Mesenchymal stem cell (in vitro differentiated cells and primary cell): ENCODE measurements around the gene OR5AU1.

Experiments
- DNase-seq: peaks from one replicate; pipeline ENCODE4 v3.0.0-alpha.2; 2013
- H2AFZ ChIP-seq: one replicate; pipeline ENCODE4 v1.6.1; 2013; ENCODE audit warnings: low read depth, mild to moderate bottlenecking, control low read depth, inconsistent platforms, low read length, moderate library complexity
- H2AK5ac ChIP-seq: 2 replicates; pipeline ENCODE4 v1.6.1; 2013; ENCODE audit warnings: low read length, moderate library complexity, mild to moderate bottlenecking, inconsistent platforms; ENCODE audit not compliant: severe bottlenecking
- H2BK120ac ChIP-seq: one replicate; pipeline ENCODE4 v1.6.1; 2013; ENCODE audit warnings: low read depth, mild to moderate bottlenecking, inconsistent platforms, low read length, moderate library complexity
- H2BK12ac ChIP-seq, 2 experiments: one replicate each; pipeline ENCODE4 v1.6.1; 2013; ENCODE audit warnings: inconsistent platforms in 2 of 2, low read length in 2 of 2, mild to moderate bottlenecking in 2 of 2, moderate library complexity in 2 of 2, control low read depth in 1 of 2
- H2BK15ac ChIP-seq: one replicate; pipeline ENCODE4 v1.6.1; 2013; ENCODE audit warnings: mild to moderate bottlenecking, low read depth, inconsistent platforms; ENCODE audit not compliant: poor library complexity, severe bottlenecking
- H2BK5ac ChIP-seq: 2 replicates; pipeline ENCODE4 v1.6.1; 2013; ENCODE audit warnings: low read depth, mild to moderate bottlenecking, low read length, control low read depth, inconsistent platforms; ENCODE audit not compliant: poor library complexity, severe bottlenecking
- H3K14ac ChIP-seq, 2 experiments: one replicate each; pipeline ENCODE4 v1.6.1; 2013; ENCODE audit warnings: inconsistent platforms in 2 of 2, low read length in 2 of 2, control low read depth in 1 of 2, mild to moderate bottlenecking in 1 of 2, moderate library complexity in 1 of 2
- H3K18ac ChIP-seq, 2 experiments: one replicate each; pipeline ENCODE4 v1.6.1; 2013; ENCODE audit warnings: inconsistent platforms in 2 of 2, low read length in 2 of 2, control low read depth in 1 of 2, low read depth in 1 of 2, mild to moderate bottlenecking in 1 of 2
- H3K23ac ChIP-seq, 2 experiments: one replicate each; pipeline ENCODE4 v1.6.1; 2013; ENCODE audit warnings: inconsistent platforms in 2 of 2, low read length in 2 of 2, mild to moderate bottlenecking in 2 of 2, moderate library complexity in 2 of 2, control low read depth in 1 of 2
- H3K27ac ChIP-seq: 2 replicates; pipeline ENCODE4 v1.5.1; 2013; ENCODE audit warnings: mild to moderate bottlenecking, moderate library complexity, low read length, control low read depth, inconsistent platforms; ENCODE audit not compliant: poor library complexity, severe bottlenecking
- H3K27me3 ChIP-seq, 2 experiments: 2 replicates each; pipeline versions ENCODE4 v1.6.1 to v1.7.0; 2013; ENCODE audit warnings: low read length in 2 of 2, mild to moderate bottlenecking in 2 of 2, moderate library complexity in 2 of 2, control low read depth in 1 of 2, inconsistent platforms in 1 of 2; ENCODE audit not compliant: control insufficient read depth in 1 of 2, insufficient read depth in 1 of 2
- H3K36me3 ChIP-seq, 2 experiments: 2 replicates each; pipeline versions ENCODE4 v1.6.1 to v1.7.0; 2013; ENCODE audit warnings: low read length in 2 of 2, control low read depth in 1 of 2, inconsistent platforms in 1 of 2, low read depth in 1 of 2, mild to moderate bottlenecking in 1 of 2; ENCODE audit not compliant: insufficient read depth in 2 of 2, control insufficient read depth in 1 of 2
- H3K4ac ChIP-seq, 2 experiments: one replicate each; pipeline ENCODE4 v1.6.1; 2013; ENCODE audit warnings: inconsistent platforms in 2 of 2, low read length in 2 of 2, mild to moderate bottlenecking in 2 of 2, moderate library complexity in 2 of 2, control low read depth in 1 of 2, low read depth in 1 of 2
- H3K4me1 ChIP-seq: 2 replicates; pipeline ENCODE4 v1.6.1; 2013; ENCODE audit warnings: low read depth, low read length, control low read depth; ENCODE audit not compliant: control insufficient read depth, insufficient read depth
- H3K4me2 ChIP-seq: 2 replicates; pipeline ENCODE4 v1.6.1; 2013; ENCODE audit warnings: low read length, mild to moderate bottlenecking, inconsistent platforms; ENCODE audit not compliant: poor library complexity, severe bottlenecking
- H3K4me3 ChIP-seq, 2 experiments: 2 replicates each; pipeline versions ENCODE4 v1.5.1 to v1.7.0; 2013; ENCODE audit warnings: low read length in 2 of 2, mild to moderate bottlenecking in 2 of 2, control low read depth in 1 of 2, low read depth in 1 of 2; ENCODE audit not compliant: insufficient read depth in 1 of 2
- H3K79me1 ChIP-seq: replicated peaks from 2 replicates; pipeline ENCODE4 v1.6.1; 2013; ENCODE audit warnings: mild to moderate bottlenecking, control low read depth, low read length, inconsistent platforms; ENCODE audit not compliant: poor library complexity, severe bottlenecking
- H3K9ac ChIP-seq: 2 replicates; pipeline ENCODE4 v1.7.0; 2013; ENCODE audit warnings: mild to moderate bottlenecking, low read length, moderate library complexity
- H3K9me3 ChIP-seq: 2 replicates; pipeline ENCODE4 v1.7.0; 2013; ENCODE audit warnings: mild to moderate bottlenecking, low read length; ENCODE audit not compliant: control insufficient read depth
- H4K8ac ChIP-seq: one replicate; pipeline ENCODE4 v1.6.1; 2013; ENCODE audit warnings: inconsistent platforms, mild to moderate bottlenecking, low read length, moderate library complexity
- H4K91ac ChIP-seq: one replicate; pipeline ENCODE4 v1.6.1; 2013; ENCODE audit warnings: mild to moderate bottlenecking, low read length, inconsistent platforms
- WGBS: methylation state at CpG from one replicate; pipeline ENCODE4 v1.1.7; 2013; ENCODE audit warnings: mixed read lengths; 5-methylcytosine and 5-hydroxymethylcytosine counted together

The OR5AU1 gene

GRCh38 chr14:21184254-21184653 is 28.4 kb upstream of the OR5AU1 start:
- H3K27me3 ChIP-seq = peaks cover 0 to 2% of the 10 kb centered on the region in 2 experiments
- no peak overlapping the region for H2BK12ac ChIP-seq
- no peak overlapping the region for H2BK5ac ChIP-seq
- H3K9ac ChIP-seq = no peak overlapping the region
- no peaks in the 10 kb centered on the region for H3K79me1 ChIP-seq
- H2BK15ac ChIP-seq = no peak overlapping the region
- H3K4ac ChIP-seq = no peak overlapping the region
- H2BK120ac ChIP-seq = no peak overlapping the region
- H3K14ac ChIP-seq = no peak overlapping the region
- no peak overlapping the region for H3K27ac ChIP-seq
- H3K18ac ChIP-seq = no peak overlapping the region
- no peak overlapping the region for H4K91ac ChIP-seq
- no peak overlapping the region for H3K23ac ChIP-seq
- H4K8ac ChIP-seq = no peak overlapping the region
- H3K4me1 ChIP-seq = no peaks in the 10 kb centered on the region
- WGBS = no CpG with 5 or more reads among the region's 1 CpG
- H2AK5ac ChIP-seq = no peak overlapping the region
- peaks cover 4% of the 10 kb centered on the region for H3K9me3 ChIP-seq
- H3K36me3 ChIP-seq = no peaks in the 10 kb centered on the region
- H3K4me2 ChIP-seq = no peak overlapping the region
- H2AFZ ChIP-seq = no peak overlapping the region
- no peak overlapping the region for H3K4me3 ChIP-seq
- no peak for DNase-seq

GRCh38 chr14:21182166-21182565 is 26.3 kb upstream of the OR5AU1 start:
- no peak overlapping the region for H2BK12ac ChIP-seq
- peaks cover 0 to 6% of the 10 kb centered on the region in 2 experiments for H3K27me3 ChIP-seq
- WGBS = no CpG with 5 or more reads among the region's 2 CpGs
- no peak overlapping the region for H3K18ac ChIP-seq
- H2AFZ ChIP-seq = no peak overlapping the region
- no peak overlapping the region for H3K4me3 ChIP-seq
- H3K23ac ChIP-seq = no peak overlapping the region
- H3K9me3 ChIP-seq = peaks cover 5% of the 10 kb centered on the region
- H4K91ac ChIP-seq = no peak overlapping the region
- H3K4ac ChIP-seq = no peak overlapping the region
- no peak overlapping the region for H3K27ac ChIP-seq
- H2BK120ac ChIP-seq = no peak overlapping the region
- H3K4me1 ChIP-seq = no peaks in the 10 kb centered on the region
- H2AK5ac ChIP-seq = no peak overlapping the region
- H3K9ac ChIP-seq = no peak overlapping the region
- no peaks in the 10 kb centered on the region for H3K79me1 ChIP-seq
- no peaks in the 10 kb centered on the region for H3K36me3 ChIP-seq
- no peak overlapping the region for H2BK15ac ChIP-seq
- H2BK5ac ChIP-seq = no peak overlapping the region
- no peak for DNase-seq
- no peak overlapping the region for H3K14ac ChIP-seq
- H3K4me2 ChIP-seq = no peak overlapping the region
- H4K8ac ChIP-seq = no peak overlapping the region

- no peak overlapping the region for H2BK15ac ChIP-seq
- peaks cover 0 to 33% of the 10 kb centered on the region in 2 experiments for H3K27me3 ChIP-seq
- no peak overlapping the region for H4K91ac ChIP-seq
- H4K8ac ChIP-seq = no peak overlapping the region
- H3K79me1 ChIP-seq = no peaks in the 10 kb centered on the region
- no peaks in the 10 kb centered on the region for H3K4me1 ChIP-seq
- H2AFZ ChIP-seq = no peak overlapping the region
- H3K27ac ChIP-seq = no peak overlapping the region
- no peak overlapping the region for H3K4ac ChIP-seq
- no peak overlapping the region for H2BK120ac ChIP-seq
- no peak overlapping the region for H2BK5ac ChIP-seq
- no peak overlapping the region for H3K18ac ChIP-seq
- WGBS = 62% methylated on average over 2 of the region's 2 CpGs
- H3K36me3 ChIP-seq = no peaks in the 10 kb centered on the region
- H3K23ac ChIP-seq = no peak overlapping the region
- H3K4me3 ChIP-seq = no peak overlapping the region
- H3K9ac ChIP-seq = no peak overlapping the region
- peaks cover 8% of the 10 kb centered on the region for H3K9me3 ChIP-seq
- H2AK5ac ChIP-seq = no peak overlapping the region
- H3K14ac ChIP-seq = no peak overlapping the region
- H3K4me2 ChIP-seq = no peak overlapping the region
- DNase-seq = no peak
- no peak overlapping the region for H2BK12ac ChIP-seq
Observed at GRCh38 chr14:21171128-21171527, 15.3 kb upstream of the OR5AU1 start.

DNA sequence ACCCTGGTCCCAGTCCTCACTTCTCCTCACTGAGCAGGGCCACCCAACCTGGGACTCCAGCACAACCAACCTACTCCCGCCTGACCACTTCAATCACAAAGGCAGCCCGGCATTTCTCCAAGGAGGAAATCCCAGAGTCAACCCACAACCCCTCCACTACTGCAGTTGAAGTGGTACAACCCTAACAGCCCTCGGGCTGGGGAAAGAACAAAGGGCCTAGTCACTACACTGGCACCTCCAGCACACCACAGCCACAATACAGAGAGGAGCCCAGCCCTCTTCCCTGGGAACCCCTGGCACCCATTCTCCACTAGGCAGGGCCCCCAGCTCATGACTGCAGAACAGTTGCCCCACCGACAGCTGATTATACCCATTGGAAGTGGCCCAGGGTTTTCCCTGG is 13.7 kb upstream of the OR5AU1 start:
- Histone ChIP-seq H3K79me1 (no peaks in the 10 kb centered on the region), H2AK5ac (no peak overlapping the region), H2BK15ac (no peak overlapping the region), H3K18ac (no peak overlapping the region), H4K91ac (no peak overlapping the region), H3K23ac (no peak overlapping the region), H2BK5ac (no peak overlapping the region), H3K4ac (no peak overlapping the region), H4K8ac (no peak overlapping the region), H3K14ac (no peak overlapping the region), H3K4me1 (no peaks in the 10 kb centered on the region), H3K9me3 (peaks cover 8% of the 10 kb centered on the region), H3K9ac (no peak overlapping the region), H2BK120ac (no peak overlapping the region), H3K4me2 (no peak overlapping the region), H3K27ac (no peak overlapping the region), H2BK12ac (no peak overlapping the region), H3K4me3 (no peak overlapping the region), H3K36me3 (no peaks in the 10 kb centered on the region), H2AFZ (no peak overlapping the region), H3K27me3 (peaks cover 5 to 33% of the 10 kb centered on the region in 2 experiments)
- DNase-seq = no peak
- 78% methylated on average over 4 of the region's 4 CpGs for WGBS
